IPS-20b (cell line): ENCODE results near the gene CCDC85C.
A peak's percentile ranks its signal among the peaks of the same experiment; 100 is the strongest.

Experiments
- H3K27ac ChIP-seq: one replicate; pipeline ENCODE4 v1.5.1; 2013; ENCODE audit warnings: low read length
- H3K27me3 ChIP-seq: 2 replicates; pipeline ENCODE4 v1.6.1; 2013; ENCODE audit warnings: mild to moderate bottlenecking, low read length, inconsistent platforms; ENCODE audit not compliant: insufficient read depth
- H3K36me3 ChIP-seq: 2 replicates; pipeline ENCODE4 v1.6.1; 2013; ENCODE audit warnings: low read depth, mild to moderate bottlenecking, inconsistent platforms, low read length, moderate library complexity; ENCODE audit not compliant: insufficient read depth
- H3K4me1 ChIP-seq: 2 replicates; pipeline ENCODE4 v1.6.1; 2013; ENCODE audit warnings: mild to moderate bottlenecking, control low read depth, inconsistent platforms, low read length, moderate library complexity; ENCODE audit not compliant: insufficient read depth
- H3K4me3 ChIP-seq: 2 replicates; pipeline ENCODE4 v1.5.1; 2013; ENCODE audit warnings: mild to moderate bottlenecking, low read length, inconsistent platforms
- H3K9ac ChIP-seq: 2 replicates; pipeline ENCODE4 v1.6.1; 2013; ENCODE audit warnings: low read depth, mild to moderate bottlenecking, inconsistent platforms, low read length, moderate library complexity
- H3K9me3 ChIP-seq: 2 replicates; pipeline ENCODE4 v1.6.1; 2013; ENCODE audit warnings: mild to moderate bottlenecking, low read depth, low read length, inconsistent platforms; ENCODE audit not compliant: insufficient read depth

Gene CCDC85C

DNA sequence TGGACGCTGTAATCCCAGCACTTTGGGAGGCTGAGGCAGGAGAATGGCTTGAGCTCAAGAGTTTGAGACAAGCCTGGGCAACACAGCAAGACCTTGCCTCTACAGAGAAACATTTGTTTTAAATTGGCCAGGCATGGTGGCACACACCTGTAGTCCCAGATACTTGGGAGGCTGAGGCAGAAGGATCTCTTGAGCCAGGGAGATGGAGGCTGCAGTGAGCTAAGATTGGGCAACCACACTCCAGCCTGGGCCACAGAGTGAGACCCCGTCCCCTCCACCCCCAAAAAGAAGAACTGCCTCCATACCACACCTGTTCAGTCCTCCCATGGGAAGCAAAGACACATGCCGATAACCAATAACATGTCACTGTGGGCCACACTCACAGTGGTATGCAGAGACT is 19.2 kb downstream of the CCDC85C start:
- Histone ChIP-seq H3K9ac (no peak overlapping the region), H3K9me3 (no peaks in the 10 kb centered on the region), H3K36me3 (no peaks in the 10 kb centered on the region), H3K4me3 (no peak overlapping the region), H3K4me1 (no peaks in the 10 kb centered on the region), H3K27me3 (no peaks in the 10 kb centered on the region), H3K27ac (no peak overlapping the region)

DNA sequence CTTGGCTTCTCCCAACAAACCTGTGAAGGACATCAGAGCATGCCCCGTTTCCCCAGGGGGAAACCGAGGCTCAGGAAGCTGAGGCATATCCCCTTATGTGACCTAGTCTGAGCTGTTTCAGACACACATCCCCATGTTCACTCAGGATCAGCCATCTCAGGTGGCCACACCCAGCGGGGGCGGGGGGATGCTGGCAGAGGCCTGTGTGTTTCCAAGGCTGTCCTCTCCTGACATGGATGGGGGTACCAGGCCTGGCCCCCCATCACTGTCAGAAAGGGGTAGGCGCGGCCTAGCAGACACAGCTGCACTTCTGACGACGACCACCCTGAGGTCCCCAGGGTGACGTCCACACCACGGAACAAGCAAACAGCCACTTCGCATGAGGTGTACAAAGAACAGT is 22.1 kb downstream of the CCDC85C start:
- Histone ChIP-seq H3K36me3 (no peaks in the 10 kb centered on the region), H3K4me3 (no peak overlapping the region), H3K27ac (no peak overlapping the region), H3K9ac (no peak overlapping the region), H3K4me1 (peaks cover 4% of the 10 kb centered on the region; the same call in 1 of the 2 replicates), H3K9me3 (no peaks in the 10 kb centered on the region), H3K27me3 (no peaks in the 10 kb centered on the region)

DNA sequence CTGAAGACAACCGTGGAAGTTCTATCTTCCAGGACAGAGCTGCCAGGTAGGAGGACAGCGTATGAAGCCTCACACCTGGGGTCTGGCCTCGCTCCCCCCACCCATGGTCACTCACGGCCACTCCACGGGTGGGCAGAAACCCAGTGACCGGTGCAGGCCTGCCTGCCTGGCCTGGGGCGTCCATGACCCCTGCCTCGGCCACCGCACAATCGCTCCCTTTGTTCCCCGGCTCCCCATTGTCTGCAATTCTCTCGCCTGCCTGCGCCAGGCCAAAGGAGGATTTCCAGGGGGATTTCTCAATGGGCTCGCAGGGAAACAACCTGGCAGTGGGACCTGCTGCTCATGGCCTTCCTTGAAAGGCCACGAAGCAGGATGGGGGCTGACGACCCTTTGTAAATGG is 22.6 kb downstream of the CCDC85C start:
- no peak overlapping the region for H3K27ac ChIP-seq
- no peaks in the 10 kb centered on the region for H3K27me3 ChIP-seq
- H3K9me3 ChIP-seq, result no peaks in the 10 kb centered on the region
- no peak overlapping the region for H3K9ac ChIP-seq
- H3K4me1 ChIP-seq, result peaks cover 4% of the 10 kb centered on the region; the same call in 1 of the 2 replicates
- H3K4me3 ChIP-seq, result no peak overlapping the region
- no peaks in the 10 kb centered on the region for H3K36me3 ChIP-seq

DNA sequence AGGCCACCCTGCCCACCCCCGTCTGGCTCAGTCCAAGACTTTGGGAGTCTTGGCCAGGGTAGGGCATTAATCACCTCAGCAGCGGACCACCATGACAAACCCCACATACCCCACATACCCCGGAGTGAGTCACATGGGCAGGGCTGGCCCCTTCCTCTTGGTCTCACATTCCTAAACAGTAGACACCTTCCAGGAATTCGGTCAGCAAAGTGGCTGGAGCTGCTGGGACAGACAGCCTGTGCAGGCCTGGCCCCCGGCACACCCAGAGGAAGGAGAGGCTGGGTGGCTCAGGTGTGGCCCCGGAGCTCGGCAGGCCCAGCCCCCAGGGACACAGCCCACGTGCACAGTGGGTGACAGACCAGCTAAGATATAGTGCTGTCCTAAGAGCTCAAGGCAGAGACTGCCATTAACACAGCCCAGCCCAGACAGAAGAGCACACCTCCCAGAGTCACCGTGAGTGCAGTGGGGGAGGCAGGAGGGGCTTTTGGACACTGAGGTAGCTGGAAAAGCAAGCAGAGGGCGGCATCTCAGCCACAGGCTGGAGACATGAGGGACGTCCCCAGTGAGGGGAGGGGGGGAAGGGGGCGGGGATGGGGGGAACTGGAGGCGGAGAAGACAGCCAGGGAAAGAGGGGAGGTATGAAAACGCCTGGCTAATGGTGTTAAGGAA is 24.0 kb downstream of the CCDC85C start:
- Histone ChIP-seq H3K27ac (no peak overlapping the region), H3K9ac (no peak overlapping the region), H3K4me1 (peaks cover 12% of the 10 kb centered on the region), H3K9me3 (no peaks in the 10 kb centered on the region), H3K27me3 (no peaks in the 10 kb centered on the region), H3K36me3 (no peaks in the 10 kb centered on the region), H3K4me3 (no peak overlapping the region)

DNA sequence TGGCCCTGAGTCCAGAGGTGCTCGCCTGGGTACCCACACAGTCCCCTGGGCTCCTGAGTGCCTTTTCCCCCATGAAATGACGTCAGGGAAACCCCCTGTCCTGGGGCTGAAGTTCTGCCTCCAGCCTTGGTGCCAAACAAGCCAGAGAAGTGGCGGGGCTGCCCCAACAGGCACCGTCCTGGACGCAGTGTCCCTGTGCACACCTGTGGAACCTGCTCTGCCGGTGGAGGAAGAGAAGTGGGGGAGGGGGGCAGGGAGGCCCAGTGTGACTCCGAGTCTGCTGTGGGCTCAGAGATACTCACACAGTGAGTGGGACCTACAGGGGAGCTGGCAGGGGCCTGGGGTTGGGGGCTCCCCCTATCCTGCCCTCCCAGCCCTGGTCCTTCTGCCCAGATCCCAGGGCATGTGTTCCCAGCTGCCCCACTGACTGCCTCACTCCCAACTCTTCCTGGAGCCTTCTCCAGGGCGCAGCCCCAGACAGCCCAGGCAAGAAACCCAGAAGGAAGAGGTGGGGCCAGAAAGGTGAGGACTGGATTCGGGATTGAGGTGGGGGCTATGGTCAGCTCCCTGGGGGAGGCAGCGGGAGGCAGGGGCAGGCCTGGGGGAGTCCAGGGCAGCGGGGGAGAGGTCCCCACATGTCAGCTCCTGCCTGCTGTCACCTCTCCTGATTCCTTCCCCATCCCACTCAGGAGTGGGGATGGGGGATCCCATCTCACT is 24.7 kb downstream of the CCDC85C start:
- no peak overlapping the region for H3K4me3 ChIP-seq
- H3K27ac ChIP-seq, result no peak overlapping the region
- no peaks in the 10 kb centered on the region for H3K27me3 ChIP-seq
- H3K36me3 ChIP-seq, result no peaks in the 10 kb centered on the region
- H3K9ac ChIP-seq, result no peak overlapping the region
- no peaks in the 10 kb centered on the region for H3K9me3 ChIP-seq
- H3K4me1 ChIP-seq, result peaks cover 20% of the 10 kb centered on the region

DNA sequence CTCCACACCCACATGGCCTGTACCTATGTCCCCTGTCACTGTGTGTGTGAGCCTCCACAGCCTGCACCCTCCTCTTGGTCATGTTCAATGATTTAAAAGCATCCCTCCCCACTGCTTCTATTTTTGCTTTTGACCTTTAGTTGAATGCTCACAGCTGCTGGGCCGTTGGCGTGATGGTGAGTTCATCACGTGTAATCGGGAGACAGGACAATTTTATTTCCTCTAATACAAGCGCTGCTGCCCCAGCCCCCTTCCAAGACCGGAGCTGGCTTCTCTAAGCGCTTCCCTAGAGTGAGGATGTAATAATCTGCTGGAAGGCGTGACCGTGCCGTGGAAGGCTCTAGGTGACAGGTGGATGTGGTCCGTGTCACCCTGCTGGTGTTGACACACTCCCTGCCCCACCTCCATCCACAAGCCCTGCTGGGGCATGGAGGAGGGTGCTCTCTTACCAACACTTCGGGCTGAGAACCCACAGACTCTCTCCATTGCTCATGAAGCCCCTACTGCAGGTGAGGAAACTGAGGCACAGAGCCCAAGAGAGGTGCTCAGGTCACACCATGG is 25.4 kb downstream of the CCDC85C start:
- H3K4me3 ChIP-seq, result no peak overlapping the region
- H3K36me3 ChIP-seq, result no peaks in the 10 kb centered on the region
- peaks cover 25% of the 10 kb centered on the region for H3K4me1 ChIP-seq
- no peak overlapping the region for H3K27ac ChIP-seq
- no peak overlapping the region for H3K9ac ChIP-seq
- no peaks in the 10 kb centered on the region for H3K27me3 ChIP-seq
- no peaks in the 10 kb centered on the region for H3K9me3 ChIP-seq

DNA sequence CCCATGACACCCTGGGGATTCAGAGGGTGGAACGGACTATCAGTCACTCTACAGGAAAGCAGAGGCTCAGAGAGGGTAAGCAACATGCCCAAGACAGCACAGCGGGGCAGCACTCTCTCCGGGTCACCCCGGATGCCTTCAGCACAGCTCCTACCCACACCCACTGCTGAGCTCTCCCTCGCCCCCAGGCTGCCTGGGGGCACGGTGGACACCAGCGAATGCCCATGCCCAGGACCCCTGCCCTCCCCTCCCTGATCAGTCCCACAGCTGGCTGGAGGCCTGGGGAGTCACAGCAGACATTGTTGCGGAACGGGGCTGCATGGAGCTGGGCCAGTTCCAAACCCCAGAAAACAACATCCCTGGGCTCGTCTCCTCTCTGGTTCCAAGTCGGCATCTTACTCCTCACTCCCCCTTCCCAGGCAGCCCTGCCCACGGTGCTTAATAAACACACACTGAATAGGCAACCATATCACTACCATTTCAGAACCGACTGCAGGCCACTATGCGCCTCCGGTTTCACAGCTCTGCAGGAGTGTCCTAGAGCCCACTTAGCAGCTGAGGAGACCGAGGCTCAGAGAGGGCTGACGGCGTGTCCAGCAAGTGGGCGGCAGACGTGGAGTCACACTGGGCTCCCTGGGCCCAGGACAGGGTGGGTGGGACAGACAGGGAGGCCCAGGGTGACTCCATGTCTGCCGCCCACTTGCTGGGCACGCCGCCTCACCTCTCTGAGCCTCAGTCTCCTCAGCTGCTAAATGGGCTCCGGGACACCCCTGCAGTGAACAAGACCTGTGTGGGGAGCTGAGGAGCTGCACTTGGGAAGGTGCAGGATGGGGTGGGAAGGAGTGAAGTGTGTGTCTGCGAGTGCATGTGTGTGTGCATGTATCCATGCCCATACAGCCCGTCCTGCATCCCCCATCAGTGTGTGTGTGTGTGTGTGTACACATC is 27.0 kb downstream of the CCDC85C start:
- Histone ChIP-seq H3K27me3 (no peaks in the 10 kb centered on the region), H3K36me3 (no peaks in the 10 kb centered on the region), H3K4me1 (peaks cover 41% of the 10 kb centered on the region), H3K27ac (no peak overlapping the region), H3K9me3 (no peaks in the 10 kb centered on the region), H3K4me3 (no peak overlapping the region), H3K9ac (no peak overlapping the region)

DNA sequence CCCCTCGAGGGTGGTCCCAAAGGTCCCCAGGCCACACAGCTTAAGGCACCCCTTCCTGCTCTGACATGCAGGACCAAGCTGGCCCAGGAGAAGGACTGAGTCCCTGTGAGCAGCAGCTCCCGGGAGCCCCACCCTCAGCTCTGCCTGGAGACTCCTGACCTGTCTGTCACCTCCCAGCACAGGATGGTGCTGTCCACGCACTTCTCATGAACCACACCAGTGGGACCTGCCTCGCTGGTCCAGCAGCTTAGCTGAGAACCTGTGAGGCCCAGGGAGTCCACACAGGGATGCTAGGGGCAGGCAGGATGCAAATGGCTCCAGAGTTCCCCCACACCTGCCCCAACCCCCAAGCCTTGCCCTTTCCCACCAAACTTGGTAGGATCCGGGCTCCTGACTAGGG is 27.7 kb downstream of the CCDC85C start:
- no peak overlapping the region for H3K9ac ChIP-seq
- H3K4me1 ChIP-seq, result peaks cover 47% of the 10 kb centered on the region

DNA sequence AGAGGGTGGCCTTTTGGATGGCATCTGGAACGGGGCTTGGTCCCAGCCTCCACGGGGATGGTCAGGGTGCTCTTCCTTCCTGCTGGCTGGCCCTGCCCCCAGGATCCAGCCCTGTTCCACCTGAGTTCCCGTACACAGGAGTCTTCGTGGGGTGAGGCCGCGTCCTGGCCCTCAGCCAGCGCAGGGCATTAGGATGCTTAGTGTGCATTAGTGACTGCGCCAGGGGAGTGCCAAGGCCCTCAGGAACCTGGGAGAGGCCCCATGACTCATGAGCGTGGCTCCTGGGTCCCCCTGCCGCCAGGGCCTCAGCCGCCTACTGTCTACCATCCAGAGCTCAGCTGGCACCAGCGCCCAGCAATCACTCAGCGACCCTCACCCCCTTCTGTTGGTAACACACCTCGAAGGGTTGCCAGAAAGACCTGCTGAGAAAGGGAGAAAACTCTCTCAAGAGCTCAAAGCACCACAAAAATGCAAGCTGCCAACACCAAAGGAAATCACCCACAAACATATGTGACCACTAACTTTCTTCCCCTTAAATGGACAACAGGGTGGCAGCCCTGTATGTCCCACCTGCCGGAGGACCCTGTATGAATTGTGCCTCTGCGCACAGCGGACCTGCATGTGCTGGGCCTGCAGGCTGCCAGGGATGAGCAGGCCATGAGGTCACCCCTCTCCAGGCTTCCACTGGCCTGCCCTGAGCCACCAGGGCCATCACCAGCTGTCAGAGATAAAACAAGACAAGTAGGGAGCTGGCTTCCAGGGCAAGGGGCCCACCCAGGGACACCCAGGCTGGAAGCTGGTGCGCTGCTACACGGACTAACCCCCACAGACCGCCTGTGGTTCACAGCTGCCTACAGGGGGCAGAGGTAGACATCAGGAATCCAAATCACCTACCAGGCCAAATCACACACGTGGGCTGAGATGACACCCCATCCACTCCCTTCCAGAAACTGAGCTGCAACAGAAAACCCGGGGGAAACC is 28.7 kb downstream of the CCDC85C start:
- H3K27me3 ChIP-seq, result no peaks in the 10 kb centered on the region
- no peaks in the 10 kb centered on the region for H3K36me3 ChIP-seq
- no peak overlapping the region for H3K9ac ChIP-seq
- no peak overlapping the region for H3K27ac ChIP-seq
- H3K4me3 ChIP-seq, result no peak overlapping the region
- peaks cover 53% of the 10 kb centered on the region for H3K4me1 ChIP-seq
- no peaks in the 10 kb centered on the region for H3K9me3 ChIP-seq

More for the DNA sequence above, 27.7 kb downstream of the CCDC85C start:
- Histone ChIP-seq H3K27me3 (no peaks in the 10 kb centered on the region), H3K4me3 (no peak overlapping the region), H3K27ac (no peak overlapping the region), H3K9me3 (no peaks in the 10 kb centered on the region), H3K36me3 (no peaks in the 10 kb centered on the region)

DNA sequence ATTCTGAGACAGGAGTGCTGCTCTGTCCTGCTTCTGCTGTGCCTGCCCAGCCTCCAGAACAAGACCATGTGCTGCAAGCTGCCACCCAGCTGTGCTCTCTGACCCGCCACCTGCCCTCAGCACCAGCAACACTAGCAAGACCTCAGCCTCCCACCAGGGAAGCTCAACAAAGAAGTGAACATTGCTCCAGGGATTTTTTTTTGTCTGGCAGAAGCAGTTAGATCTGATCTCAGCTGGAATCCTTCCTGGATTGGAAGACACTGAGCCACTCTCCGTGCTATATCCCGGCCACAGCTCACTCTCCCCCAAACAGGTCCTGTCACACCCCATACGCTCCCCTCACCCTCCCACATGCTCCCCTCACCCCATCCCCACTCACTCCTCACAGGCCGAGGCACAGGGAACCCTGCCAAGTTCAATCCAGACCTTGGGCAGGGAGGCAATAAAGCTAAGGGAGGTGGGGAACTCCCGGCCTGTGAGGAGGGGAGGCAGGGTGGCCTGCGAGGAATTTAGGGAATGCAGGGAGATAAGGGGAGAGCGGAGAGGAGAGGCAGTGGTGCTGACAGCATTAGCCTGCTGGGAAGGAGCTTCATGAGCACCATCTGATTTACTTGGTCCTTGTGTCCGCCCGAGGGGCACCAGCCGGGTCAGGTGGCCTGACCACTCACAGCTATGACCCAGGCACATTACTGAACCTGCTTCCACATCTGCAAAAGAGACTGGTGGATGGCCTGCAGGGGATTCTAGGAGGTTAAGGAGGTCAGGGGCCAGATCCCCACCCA is 29.7 kb downstream of the CCDC85C start:
- H3K9me3 ChIP-seq, result no peaks in the 10 kb centered on the region
- peak overlapping the region; percentile 25; the same call in 1 of the 2 replicates for H3K9ac ChIP-seq
- H3K4me1 ChIP-seq, result peaks cover 49% of the 10 kb centered on the region
- H3K27me3 ChIP-seq, result no peaks in the 10 kb centered on the region
- peak overlapping the region; percentile 14; the same call in 1 of the 2 replicates for H3K4me3 ChIP-seq
- no peak overlapping the region for H3K27ac ChIP-seq
- no peaks in the 10 kb centered on the region for H3K36me3 ChIP-seq
